ENCODE data around the gene GSPT2. TPM values are rescaled to one million over a fixed set of nuclear protein-coding genes. Genes with fewer than 3 reads are reported as not detected.
A peak's percentile ranks its signal among the peaks of the same experiment; 100 is the strongest.
"Not testable (repeated sequence)": the region's sequence is repeated elsewhere in the genome, so short reads cannot be mapped to it uniquely, and the experiment has no call there.

The GSPT2 gene
- 11.6 and 13.3 TPM in 2 replicates for total RNA-seq (2014; rRNA removed; shearing (Covaris generic))
- polyA plus RNA-seq (2014; cell fraction: nucleus; rRNA removed): 6.8 and 10.4 TPM in 2 replicates

- peak; percentile 71 for DNase-seq (ENCODE audit: extremely low read depth, low read depth)
Observed at GRCh38 chrX:51743179-51743957, at the start of gene GSPT2. TSS of gene GSPT2 (plus strand) at chrX:51743442. CDS start at chrX:51743627, 185 bp downstream.

- no peak for DNase-seq (ENCODE audit: extremely low read depth, low read depth)
Observed at GRCh38 chrX:51694254-51694653, 49.0 kb upstream of the GSPT2 start.

GRCh38 chrX:51697397-51697796 lies 45.8 kb upstream of the GSPT2 start:
- no peak for DNase-seq (ENCODE audit: extremely low read depth, low read depth)

GRCh38 chrX:51710277-51711164 lies 32.7 kb upstream of the GSPT2 start, which contains the start of gene CENPVL1:
TSS of gene CENPVL1 (plus strand) at chrX:51710512. CDS start at chrX:51710512, 0 bp downstream.
- DNase-seq (ENCODE audit: extremely low read depth, low read depth): not testable (repeated sequence)

- not testable (repeated sequence) for DNase-seq (ENCODE audit: extremely low read depth, low read depth)
Observed at GRCh38 chrX:51712943-51713647, 30.1 kb upstream of the GSPT2 start.

- no peak for DNase-seq (ENCODE audit: extremely low read depth, low read depth)
Observed at GRCh38 chrX:51728202-51728601, 15.0 kb upstream of the GSPT2 start.

GRCh38 chrX:51737091-51737490 lies 6.2 kb upstream of the GSPT2 start:
- DNase-seq (ENCODE audit: extremely low read depth, low read depth): no peak

- no peak for DNase-seq (ENCODE audit: extremely low read depth, low read depth)
Observed at GRCh38 chrX:51742586-51742985, 656 bp upstream of the GSPT2 start.

- DNase-seq (ENCODE audit: extremely low read depth, low read depth): no peak
Observed at GRCh38 chrX:51747671-51748070, 4.4 kb downstream of the GSPT2 start.

GRCh38 chrX:51759055-51759839 lies 16.0 kb downstream of the GSPT2 start:
- DNase-seq (ENCODE audit: extremely low read depth, low read depth): no peak

GRCh38 chrX:51760657-51761056 lies 17.4 kb downstream of the GSPT2 start:
- DNase-seq (ENCODE audit: extremely low read depth, low read depth): no peak

GRCh38 chrX:51766546-51766945 lies 23.3 kb downstream of the GSPT2 start:
- DNase-seq (ENCODE audit: extremely low read depth, low read depth): no peak

- no peak for DNase-seq (ENCODE audit: extremely low read depth, low read depth)
Observed at GRCh38 chrX:51776851-51777250, 33.6 kb downstream of the GSPT2 start.

- DNase-seq (ENCODE audit: extremely low read depth, low read depth): no peak
Observed at GRCh38 chrX:51779306-51779705, 36.1 kb downstream of the GSPT2 start.

GRCh38 chrX:51795136-51795535 lies 51.9 kb downstream of the GSPT2 start:
- DNase-seq (ENCODE audit: extremely low read depth, low read depth): no peak

Other genes with a start within 250 kb of the GSPT2 start
- gene NUDT11, start 246.8 kb upstream of the GSPT2 start, total RNA-seq (2014; rRNA removed; shearing (Covaris generic)): 29.4 and 30.6 TPM in 2 replicates
- gene CENPVL3, start 124.5 kb upstream of the GSPT2 start, total RNA-seq (2014; rRNA removed; shearing (Covaris generic)): 0.05 TPM in 1 of 2 replicates, not detected in the other
- not detected in 2 replicates for gene CENPVL2, start 60.6 kb upstream of the GSPT2 start, total RNA-seq (2014; rRNA removed; shearing (Covaris generic))
- gene CENPVL1, start 32.9 kb upstream of the GSPT2 start, total RNA-seq (2014; rRNA removed; shearing (Covaris generic)): not detected in 2 replicates
- 35.7 and 49.2 TPM in 2 replicates for gene MAGED1, start 150.2 kb downstream of the GSPT2 start, total RNA-seq (2014; rRNA removed; shearing (Covaris generic))

All from NCI-H460 (cell line).